GM19438 (cell line): ENCODE data around the gene SFXN5.

Experiments used
- ATAC-seq: cut with Tn5 transposase; IDR thresholded peaks from one replicate; pipeline ENCODE4 v1.9.1; 2021; ENCODE audit warnings: low read depth; ENCODE audit not compliant: unreplicated experiment

Gene SFXN5

DNA sequence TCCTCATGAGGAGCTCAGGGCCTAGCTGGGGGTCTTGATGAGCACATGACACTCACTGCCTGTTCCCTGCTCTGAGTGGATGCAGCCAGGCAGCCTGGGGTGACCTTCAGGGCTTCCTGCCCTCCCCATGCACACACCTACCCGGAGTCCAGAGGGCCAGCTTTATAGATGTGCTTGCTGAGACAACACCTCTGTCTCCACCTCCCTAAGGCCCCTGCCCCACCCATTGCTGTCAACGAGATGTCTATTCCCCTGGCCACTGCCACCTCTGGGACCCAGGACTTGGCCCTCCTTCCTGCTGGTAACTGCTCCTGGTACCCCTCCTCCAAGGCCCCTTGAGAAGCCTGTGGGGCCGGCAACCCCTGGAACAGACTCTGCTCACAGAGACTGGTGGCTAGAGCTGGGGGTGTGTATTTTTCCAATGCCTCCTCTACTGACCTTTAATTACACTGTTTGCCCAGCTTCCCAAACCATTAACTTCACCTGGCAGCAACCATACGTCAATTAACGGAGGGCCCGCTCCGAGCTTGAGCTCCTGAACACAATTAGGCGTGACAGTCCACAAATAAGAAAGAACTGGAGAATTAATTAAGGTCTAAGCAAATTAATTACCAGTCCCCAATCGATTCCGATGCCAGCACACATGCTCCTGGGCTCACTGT is 87.9 kb downstream of the SFXN5 start:
- ATAC-seq = no peak

DNA sequence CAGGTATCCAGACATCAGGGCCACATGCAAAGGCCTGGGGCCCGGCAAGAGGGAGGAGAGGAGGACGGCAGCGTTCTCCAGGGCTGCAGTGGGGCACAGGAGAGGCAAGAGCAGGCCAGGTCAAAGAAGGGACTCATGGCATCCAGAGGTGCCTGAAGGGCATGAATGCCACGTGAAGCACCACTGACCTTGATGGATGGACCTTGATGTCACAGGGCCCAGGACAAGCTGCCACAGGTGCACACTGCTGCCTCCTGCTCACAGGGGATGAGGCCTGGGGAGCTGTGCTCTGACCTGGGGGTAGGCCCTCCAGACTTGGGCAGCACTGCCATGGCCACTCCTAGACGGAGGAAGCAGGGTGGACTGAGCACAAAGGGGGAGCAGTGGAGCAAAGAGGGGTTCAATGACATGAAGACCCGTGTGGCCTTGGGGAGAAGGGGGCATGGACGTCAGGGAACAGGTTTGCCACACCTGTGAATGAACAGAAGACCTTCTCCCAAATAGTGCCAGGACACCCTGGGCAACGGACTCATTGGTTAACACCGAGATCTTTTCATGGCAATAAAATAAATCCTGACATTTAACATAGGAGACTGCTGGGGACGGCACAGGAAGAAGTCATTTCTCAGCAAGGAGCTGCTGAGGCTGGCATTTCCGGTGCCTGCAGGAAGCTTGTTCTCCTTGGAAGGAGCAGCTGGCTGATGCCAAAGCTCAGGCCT is 88.6 kb downstream of the SFXN5 start:
- no peak for ATAC-seq

DNA sequence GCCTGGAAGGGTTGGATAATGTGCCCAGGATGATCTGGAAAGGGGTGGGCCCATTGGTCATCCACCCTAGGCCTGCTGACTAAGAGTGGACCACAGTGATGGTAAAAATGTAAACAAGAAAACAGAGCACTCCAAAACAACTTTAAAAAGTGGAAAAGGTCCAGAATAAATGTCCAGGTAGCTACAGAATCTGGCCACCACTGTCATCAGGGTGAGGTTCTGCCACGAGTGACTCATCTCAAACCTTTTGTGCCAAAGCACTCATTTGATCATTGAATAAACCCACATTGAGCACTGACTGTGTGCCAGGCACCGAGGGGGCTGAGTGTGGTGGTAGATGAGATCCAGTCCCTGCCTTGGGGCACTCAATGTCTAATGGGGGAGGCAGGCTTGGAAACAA is 89.3 kb downstream of the SFXN5 start:
- ATAC-seq = no peak

DNA sequence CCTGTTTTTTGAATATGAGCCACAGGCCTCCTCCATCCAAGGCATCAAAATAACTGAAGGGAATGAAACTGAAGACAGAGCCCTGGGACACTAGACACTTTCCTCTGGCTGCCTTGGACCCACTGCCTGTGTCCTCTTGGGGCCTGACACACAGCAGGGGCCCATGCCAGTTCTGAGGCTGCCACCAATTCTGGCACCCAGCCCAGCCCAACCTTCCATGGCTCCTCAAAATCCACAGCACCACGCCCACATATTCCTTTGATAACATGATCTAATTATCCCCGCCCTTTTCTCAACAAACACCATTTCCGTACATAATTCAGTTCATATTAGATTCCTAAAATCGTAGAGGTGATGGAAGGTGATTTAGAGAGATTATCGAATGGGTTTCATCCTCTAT is 90.0 kb downstream of the SFXN5 start:
- no peak for ATAC-seq

DNA sequence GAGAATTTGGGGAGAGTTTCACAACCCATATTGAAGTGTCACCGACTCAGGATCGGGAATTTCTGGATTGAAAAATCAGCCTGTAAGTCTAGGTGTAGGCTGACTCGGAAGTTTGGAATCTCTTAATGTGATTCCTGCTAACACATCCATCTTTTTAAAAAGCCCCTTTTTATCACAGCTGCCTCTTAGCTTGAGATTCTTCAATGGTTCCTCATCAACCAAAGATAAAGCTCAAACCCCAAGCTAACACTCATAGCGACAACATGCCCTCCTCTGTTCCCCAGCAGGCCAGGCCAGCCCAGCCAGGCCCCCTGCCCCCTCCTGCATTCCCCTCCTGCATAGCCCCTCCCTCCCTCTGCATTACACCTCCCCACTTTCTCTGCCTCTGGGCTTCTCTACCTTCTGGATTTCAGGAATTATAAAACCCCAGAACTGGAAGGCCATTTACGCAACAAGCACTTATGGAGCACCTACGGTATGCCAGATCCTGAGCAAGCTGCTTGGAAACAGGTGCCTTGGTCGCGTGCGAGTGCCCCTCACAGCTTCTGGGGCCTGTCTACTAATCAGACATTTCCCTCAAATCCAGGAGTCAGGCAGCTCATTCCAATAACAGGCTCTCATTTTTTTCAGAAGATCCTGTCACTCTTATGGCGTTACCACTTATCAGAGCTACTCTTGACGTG is 90.8 kb downstream of the SFXN5 start:
- no peak for ATAC-seq

DNA sequence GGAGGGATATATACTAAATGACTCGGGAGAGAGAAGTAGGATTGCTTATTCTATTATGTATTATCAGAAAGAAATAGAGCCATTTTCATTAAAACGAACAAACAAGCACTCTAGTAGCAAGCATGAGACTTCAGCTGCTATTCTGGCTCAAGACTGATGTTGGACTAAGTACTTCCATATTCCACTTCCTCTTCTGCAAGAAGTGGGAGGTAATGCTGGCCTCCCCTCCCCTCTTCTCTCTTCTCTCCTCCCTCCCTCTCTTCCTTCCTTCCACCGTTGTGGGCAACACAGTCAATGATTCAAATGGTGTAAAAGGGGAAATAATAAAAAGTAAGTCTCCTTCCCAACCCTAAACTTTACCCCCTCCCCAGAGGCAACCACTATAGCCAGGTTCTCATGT is 91.6 kb downstream of the SFXN5 start:
- ATAC-seq = no peak

DNA sequence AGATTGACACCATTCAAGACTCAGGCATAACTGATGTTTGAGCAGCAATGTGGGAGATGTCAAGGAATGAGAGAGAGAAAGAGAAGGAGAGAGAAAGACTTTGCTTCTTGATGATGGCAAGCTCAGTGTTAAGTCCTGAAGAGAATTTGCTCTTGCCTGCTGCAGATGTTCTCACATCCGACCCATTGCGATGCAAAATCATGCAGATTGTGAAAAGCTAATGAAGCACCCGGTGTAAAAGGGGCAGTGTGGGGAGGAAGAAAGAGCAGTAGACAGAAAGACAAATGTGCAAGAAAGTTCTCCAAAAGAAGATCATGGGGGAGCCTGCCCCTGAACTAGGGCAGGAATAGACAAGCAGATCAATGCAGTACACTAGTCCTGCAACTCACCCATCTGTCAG is 96.5 kb downstream of the SFXN5 start:
- no peak for ATAC-seq

DNA sequence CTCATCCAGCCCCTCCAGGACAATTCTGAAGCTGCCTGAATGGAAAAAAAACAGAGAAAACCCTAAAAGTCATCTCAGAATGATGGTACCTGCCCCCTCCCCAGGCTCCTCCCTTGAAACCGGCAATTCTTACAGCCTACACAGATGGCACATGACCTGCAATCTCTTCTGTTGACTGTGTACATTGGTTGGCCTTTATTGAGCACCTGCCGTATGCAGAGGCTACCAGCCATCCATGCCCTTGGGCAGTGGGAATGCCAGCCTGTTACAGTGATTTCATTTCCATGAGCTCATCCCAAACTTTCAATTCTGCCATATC is 97.1 kb downstream of the SFXN5 start:
- ATAC-seq = no peak

DNA sequence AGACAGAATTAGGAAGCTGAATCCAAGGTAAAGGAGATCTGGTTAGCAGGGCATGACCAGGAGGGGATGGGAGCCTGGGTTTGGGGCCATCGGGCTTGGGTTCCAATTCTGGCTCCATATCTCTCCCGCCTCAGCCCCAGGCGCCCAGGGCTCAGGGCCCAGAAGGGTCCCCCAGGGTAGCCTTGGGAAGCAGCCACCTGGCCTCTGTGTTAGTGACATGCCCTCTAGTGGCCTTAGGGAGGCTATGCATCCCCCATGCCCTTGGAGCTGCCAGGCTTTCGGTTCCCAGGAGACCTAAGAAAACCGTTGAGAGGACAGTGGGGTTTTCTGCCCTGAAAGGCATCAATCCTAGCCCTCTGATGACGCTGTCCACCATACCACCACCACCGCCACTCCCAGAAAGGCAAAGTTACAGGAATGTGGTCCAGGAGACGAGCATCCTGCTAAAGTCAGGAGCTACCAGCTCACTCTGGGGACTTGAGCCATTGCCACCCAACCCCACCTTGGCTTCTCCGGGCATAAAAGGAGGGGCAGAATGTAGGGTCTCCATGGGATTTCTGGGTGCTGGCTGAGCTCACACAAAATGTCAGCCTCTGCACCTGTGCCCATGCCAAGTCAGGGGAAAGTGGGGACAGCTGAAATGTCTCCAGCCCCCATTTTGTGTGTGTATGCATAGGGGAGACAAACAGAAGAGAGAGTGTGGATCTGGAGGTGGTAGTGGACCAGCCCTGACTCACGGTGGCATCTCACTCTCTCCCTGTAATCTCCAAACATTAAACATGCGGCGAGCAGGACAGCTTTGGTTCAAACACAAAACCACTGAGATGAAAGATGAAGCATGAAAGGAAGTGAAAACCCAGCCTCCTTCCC is 97.7 kb downstream of the SFXN5 start:
- ATAC-seq = peak; percentile 75

DNA sequence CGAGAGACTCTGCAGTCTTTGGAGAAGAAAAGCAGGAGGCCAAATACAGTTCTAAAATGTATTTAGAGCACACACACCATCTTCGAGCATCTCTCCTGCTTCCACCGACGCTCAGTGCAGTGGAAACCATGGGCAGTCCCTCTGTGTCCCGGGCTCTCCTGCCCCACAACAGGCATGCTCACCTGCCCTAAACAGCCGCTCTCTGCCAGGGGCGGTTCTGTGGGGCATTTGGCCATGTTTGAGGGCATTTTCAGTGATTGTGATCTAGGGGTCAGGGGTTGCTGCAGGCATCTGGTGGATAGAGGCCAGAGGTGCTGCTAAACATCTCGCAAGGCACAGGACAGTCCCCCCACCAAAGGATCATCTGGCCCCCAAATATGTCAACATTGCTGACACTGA is 98.4 kb downstream of the SFXN5 start:
- no peak for ATAC-seq

DNA sequence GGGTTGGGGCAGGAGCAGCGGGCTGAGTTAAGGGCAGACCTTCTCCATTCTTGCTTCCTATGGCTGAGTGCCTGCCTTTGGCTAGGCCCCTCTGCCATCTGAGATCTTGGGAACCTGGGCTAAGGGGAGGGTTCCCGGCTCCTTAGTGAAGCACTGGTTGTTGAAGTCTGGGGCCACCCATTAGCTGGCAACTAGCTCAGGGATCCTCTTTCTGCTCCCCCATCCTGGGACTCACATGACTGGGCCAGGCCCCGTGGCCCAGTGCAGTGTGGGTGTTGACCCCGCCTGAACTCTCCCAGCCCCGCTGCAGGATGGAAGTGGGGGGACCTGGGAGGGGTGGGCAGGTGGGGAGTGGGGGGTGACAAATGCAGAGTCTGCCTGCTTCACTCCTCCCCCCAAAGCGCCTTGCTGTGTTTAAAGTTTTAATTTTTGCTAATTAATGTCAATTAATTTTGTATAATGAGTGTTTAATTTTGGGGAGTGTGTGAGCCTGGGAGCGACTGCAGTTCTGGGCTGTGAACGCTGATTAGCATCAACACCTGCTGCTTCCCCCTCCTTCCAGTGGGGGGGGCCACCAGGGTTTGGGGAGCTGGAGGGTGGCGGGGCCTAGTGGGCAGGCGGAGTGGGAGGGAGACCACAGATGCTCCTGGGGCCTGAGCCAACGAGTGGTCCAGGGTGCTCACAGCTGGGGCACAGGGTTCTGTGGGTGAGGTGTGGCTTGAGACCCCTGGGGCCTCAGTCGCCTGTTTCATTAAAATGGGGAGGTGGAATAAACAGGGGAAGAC is 99.0 kb downstream of the SFXN5 start:
- no peak for ATAC-seq

DNA sequence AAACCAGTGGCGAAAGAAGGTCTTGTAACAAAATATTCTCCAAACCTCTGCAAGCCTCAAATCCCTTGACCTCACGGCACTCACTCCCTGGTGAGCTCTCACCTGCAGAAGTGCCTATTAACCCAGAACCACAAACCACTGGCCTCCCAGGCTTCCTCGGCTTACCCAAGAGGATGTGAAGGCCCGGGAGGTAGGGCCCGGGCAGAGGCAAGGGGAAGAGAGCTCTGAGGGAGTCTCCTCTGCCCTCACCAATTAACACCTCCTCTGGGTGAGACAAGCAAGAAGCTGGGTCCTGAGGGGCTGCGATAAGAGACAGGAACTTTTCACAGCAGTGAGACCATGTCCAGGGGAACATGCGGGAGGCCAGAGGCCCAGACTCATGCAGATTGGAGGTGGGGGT is 100.5 kb downstream of the SFXN5 start:
- ATAC-seq = no peak

DNA sequence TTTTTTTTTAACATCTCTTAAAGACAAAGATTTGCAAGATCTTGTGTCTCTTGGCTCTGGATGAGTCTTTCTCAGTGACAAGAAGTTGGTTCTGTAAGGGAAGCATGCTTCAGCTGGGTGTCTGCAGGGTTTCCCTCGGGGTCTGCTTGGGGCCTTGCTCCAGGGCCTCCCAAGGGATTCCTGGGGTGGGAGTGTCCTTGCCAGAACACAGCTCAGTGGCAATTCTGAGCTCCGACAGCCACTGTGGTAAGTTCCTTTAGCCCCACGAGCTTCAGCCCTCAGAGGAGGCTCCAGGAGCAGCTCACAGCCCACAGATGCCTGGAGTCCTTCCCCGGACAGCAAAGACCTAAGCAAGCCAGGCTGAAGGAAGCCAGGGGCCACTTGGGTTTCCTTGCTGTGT is 101.8 kb downstream of the SFXN5 start:
- no peak for ATAC-seq

DNA sequence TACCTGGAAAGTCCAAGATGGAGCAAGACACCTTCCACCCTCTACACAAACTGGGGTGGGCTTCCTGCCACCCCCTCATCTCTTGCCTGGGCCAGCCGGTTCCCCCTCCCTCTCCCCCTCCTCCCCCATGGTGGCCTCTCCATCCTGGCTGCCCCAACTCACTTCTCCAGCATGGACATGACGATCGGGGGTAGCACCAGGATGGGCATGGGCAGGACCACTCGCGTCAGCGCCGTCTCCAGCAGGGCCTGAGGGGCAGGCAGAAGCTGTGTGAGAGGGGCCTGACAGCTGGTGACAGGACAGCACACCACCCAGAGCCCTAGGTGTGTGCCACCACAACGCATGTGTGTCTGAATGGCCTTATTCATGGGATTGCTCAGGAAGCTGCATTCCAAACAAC is 103.2 kb downstream of the SFXN5 start:
- no peak for ATAC-seq

DNA sequence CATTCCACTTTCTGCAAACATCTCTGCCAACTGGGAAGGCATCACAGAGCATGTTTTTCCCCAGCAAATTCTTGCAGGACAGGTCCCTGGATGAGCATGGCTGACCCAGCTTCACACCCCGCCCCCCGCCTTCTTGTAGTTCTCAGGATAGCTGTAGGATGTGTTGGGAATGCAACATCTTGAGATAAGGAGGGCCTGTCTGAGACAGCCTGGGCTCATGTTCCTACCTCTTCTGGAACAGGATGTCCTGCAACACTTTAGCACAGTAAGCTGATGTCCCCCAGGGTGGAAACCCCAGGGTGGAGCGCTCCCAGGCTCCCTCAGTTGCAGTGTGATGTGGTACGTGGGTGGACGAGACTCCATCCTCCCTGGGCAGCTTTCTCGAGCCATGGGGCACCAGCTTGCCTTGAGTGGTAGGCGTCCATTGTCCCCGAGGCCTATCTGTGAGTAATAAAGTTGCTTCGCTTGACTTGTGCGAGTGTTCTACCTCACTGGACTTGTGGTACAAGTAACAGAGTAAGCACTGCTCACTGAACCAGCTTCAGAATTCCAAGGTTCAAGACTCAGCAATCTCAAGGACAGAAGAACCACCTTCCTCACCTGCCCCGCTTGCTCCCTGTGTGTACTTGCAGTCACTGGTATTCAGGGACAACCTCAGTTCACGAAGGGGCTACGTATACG is 105.6 kb downstream of the SFXN5 start:
- no peak for ATAC-seq

DNA sequence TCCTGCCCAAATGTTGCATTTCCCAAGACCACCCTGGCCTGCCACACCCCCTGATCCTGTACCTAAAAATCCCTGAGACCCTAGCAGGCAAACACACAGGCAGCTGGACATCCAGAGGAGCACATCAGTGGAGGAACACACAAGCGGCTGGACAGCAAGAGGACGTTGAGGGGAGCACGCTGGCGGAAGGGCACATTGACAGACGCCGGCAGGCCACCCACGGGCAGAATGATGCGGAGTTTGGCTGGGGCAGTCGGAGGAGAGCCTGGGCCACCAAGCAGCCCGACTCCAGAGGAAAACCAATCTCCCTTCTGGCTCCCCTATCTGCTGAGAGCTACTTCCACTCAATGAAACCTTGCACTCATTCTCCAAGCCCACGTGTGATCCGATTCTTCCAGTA is 106.5 kb downstream of the SFXN5 start:
- no peak for ATAC-seq

DNA sequence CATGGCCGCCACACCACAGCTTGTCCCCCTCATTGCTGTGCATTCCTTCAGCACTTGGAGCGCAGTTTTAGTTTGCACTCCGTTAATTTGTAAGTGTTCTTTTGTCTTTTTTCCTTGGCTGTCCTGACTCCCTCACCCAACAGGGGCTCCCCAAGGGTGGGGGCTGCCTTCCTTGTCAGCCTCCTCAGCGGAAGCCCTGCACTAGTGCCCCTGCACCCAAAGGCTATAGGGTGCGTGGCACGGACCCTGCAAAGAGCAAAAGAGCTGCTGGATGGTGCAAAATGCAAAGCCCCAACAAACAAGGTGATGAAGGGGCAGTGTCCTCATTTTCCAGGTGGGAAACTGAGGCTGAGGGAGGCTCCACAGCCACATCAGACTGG is 107.4 kb downstream of the SFXN5 start:
- ATAC-seq = no peak

DNA sequence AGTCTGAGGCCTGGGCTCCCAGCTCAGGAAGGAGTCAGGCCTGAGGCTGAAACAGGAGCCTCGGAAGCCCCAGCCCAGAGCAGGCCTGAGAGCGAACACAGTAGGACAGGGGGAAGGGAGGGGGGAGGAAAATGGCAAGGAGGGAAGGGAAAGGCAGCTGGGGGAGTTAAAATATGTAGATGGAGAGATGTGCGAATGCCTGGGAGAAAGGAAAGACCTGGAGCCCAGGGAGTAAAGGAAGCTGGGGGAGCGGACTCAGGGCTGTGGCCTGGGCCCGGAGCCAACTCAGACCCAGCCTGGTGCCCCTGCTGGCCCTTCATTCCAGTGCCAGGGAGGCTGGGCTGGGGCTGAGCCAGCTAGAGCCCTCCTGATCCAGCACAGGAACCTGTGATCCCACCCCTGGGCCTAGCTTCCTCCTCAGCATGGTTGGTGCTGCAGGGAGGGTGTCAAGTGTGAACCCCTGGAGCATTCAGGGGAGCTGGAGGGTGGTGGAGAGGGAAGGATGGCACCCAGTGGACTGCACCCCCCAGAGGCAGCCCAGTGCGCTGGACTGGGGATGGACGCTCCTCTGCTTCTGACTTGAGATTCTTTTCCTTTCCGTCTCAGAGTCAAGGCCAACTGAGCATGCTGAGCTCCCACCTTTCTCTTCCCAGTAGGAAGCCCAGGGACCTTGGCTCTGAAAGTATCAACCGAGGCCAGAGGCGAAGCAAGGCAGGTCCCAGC is 107.9 kb downstream of the SFXN5 start:
- no peak for ATAC-seq

DNA sequence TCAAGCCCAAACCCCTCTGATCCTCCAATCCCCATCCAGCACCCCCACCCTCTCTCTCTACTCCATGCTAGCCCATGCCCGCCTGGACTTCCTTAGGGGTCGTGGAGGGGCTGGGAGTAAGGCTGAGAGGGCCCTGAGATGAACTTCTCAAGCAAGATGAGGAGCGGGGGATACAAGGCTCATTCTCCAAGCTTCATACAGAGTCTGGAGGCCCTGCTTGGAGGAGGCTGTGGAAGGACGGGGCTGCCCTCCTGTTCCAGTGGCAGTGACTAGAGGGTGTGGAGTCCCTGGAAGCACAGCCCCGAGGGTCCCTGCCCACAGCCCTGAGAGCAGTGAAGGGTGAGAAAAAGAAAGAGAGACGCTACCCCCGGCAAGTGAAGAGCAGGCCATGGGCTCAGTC is 108.6 kb downstream of the SFXN5 start:
- ATAC-seq = no peak
